MM.1S (cell line): Measurements from ENCODE around the gene KLHL2.

Source experiments
- DNase-seq: peaks from one replicate; pipeline ENCODE4 v3.0.0-alpha.2; 2015
- H2AFZ ChIP-seq: fragments of 300-600 bp; sonication (generic); 2 replicates; pipeline ENCODE4 v1.6.0; 2016; ENCODE audit warnings: antibody characterized with exemption, low read length
- H3F3A ChIP-seq: fragments of 300-600 bp; sonication (generic); 2 replicates; pipeline ENCODE4 v1.6.1; 2016; ENCODE audit warnings: mild to moderate bottlenecking, antibody characterized with exemption, low read length, moderate library complexity, mixed read lengths; ENCODE audit not compliant: insufficient read depth
- H3K27ac ChIP-seq: fragments of 300-600 bp; sonication (generic); 2 replicates; pipeline ENCODE4 v1.5.1; 2016; ENCODE audit warnings: mild to moderate bottlenecking, low read length
- H3K27me3 ChIP-seq: fragments of 300-600 bp; sonication (generic); replicated peaks from 2 replicates; pipeline ENCODE4 v1.6.0; 2016; ENCODE audit warnings: low read length; ENCODE audit not compliant: insufficient read depth
- H3K36me3 ChIP-seq: fragments of 300-600 bp; sonication (generic); replicated peaks from 2 replicates; pipeline ENCODE4 v1.6.1; 2016; ENCODE audit warnings: mild to moderate bottlenecking, low read length, mixed read lengths; ENCODE audit not compliant: insufficient read depth
- H3K4me1 ChIP-seq: fragments of 300-600 bp; sonication (generic); 2 replicates; pipeline ENCODE4 v1.6.1; 2016; ENCODE audit warnings: low read length, mixed read lengths
- H3K4me2 ChIP-seq: fragments of 300-600 bp; sonication (generic); 2 replicates; pipeline ENCODE4 v1.6.0; 2016; ENCODE audit warnings: low read depth, low read length
- H3K4me3 ChIP-seq: fragments of 300-600 bp; sonication (generic); 2 replicates; pipeline ENCODE4 v1.5.1; 2016; ENCODE audit warnings: low read length, mixed read lengths
- H3K79me2 ChIP-seq: fragments of 300-600 bp; sonication (generic); 2 replicates; pipeline ENCODE4 v1.6.1; 2016; ENCODE audit warnings: mixed run types, low read length, mixed read lengths
- H3K9ac ChIP-seq: fragments of 300-600 bp; sonication (generic); 2 replicates; pipeline ENCODE4 v1.6.1; 2016; ENCODE audit warnings: low read length, mixed read lengths
- H3K9me2 ChIP-seq: fragments of 300-600 bp; sonication (generic); replicated peaks from 2 replicates; pipeline ENCODE4 v1.6.1; 2016; ENCODE audit warnings: mild to moderate bottlenecking, low read length, mixed read lengths; ENCODE audit not compliant: insufficient read depth
- H3K9me3 ChIP-seq: fragments of 300-600 bp; sonication (generic); replicated peaks from 2 replicates; pipeline ENCODE4 v1.6.1; 2016; ENCODE audit warnings: mild to moderate bottlenecking, low read length, mixed read lengths; ENCODE audit not compliant: insufficient read depth
- H4K20me1 ChIP-seq: fragments of 300-600 bp; sonication (generic); 2 replicates; pipeline ENCODE4 v1.6.1; 2016; ENCODE audit warnings: mild to moderate bottlenecking, low read length, moderate library complexity, mixed read lengths; ENCODE audit not compliant: insufficient read depth
- CTCF ChIP-seq: fragments of 300-600 bp; sonication (generic); IDR thresholded peaks from 2 replicates; pipeline ENCODE4 v1.5.1; 2016; ENCODE audit warnings: antibody characterized with exemption, low read length, mixed read lengths
- EZH2 ChIP-seq: fragments of 300-600 bp; sonication (generic); optimal IDR thresholded peaks from 2 replicates; pipeline ENCODE3; 2017; ENCODE audit warnings: low read depth, mild to moderate bottlenecking, antibody characterized with exemption, low read length, mixed read lengths
- EZH2phosphoT487 ChIP-seq: fragments of 300-600 bp; sonication (generic); IDR thresholded peaks from 2 replicates; pipeline ENCODE4 v1.6.1; 2018; ENCODE audit warnings: antibody characterized with exemption, low read length

Gene KLHL2

GRCh38 chr4:165331359-165331758 lies 124.0 kb downstream of the KLHL2 start:
- Histone ChIP-seq H3K27me3 (no peaks in the 10 kb centered on the region), H3K4me2 (no peak overlapping the region), H3K9me2 (no peaks in the 10 kb centered on the region), H3K79me2 (peaks cover 76% of the 10 kb centered on the region), H3F3A (peaks cover 3% of the 10 kb centered on the region; the same call in 1 of the 2 replicates), H2AFZ (no peak overlapping the region), H3K9me3 (no peaks in the 10 kb centered on the region), H3K9ac (no peak overlapping the region), H3K4me3 (no peak overlapping the region), H3K27ac (no peak overlapping the region), H4K20me1 (peaks cover 7% of the 10 kb centered on the region; the same call in 1 of the 2 replicates), H3K4me1 (peaks cover 14% of the 10 kb centered on the region), H3K36me3 (peaks cover 13% of the 10 kb centered on the region; the same call in 1 of the 2 replicates)
- no peak for TF ChIP-seq EZH2phosphoT487
- no peak for TF ChIP-seq EZH2
- no peak for TF ChIP-seq CTCF
- DNase-seq: no peak

GRCh38 chr4:165331823-165332222 lies 124.5 kb downstream of the KLHL2 start:
- no peaks in the 10 kb centered on the region for H3K9me3 ChIP-seq
- peaks cover 10% of the 10 kb centered on the region; the same call in 1 of the 2 replicates for H4K20me1 ChIP-seq
- H3K36me3 ChIP-seq: peaks cover 13% of the 10 kb centered on the region; the same call in 1 of the 2 replicates
- no peaks in the 10 kb centered on the region for H3K27me3 ChIP-seq
- peaks cover 76% of the 10 kb centered on the region for H3K79me2 ChIP-seq
- TF ChIP-seq EZH2phosphoT487: no peak
- TF ChIP-seq CTCF: no peak
- TF ChIP-seq EZH2: no peak
- H3K4me1 ChIP-seq: peaks cover 12% of the 10 kb centered on the region
- no peak overlapping the region for H3K27ac ChIP-seq
- H3K9ac ChIP-seq: no peak overlapping the region
- no peak for DNase-seq
- no peaks in the 10 kb centered on the region for H3K9me2 ChIP-seq
- no peak overlapping the region for H2AFZ ChIP-seq
- no peak overlapping the region for H3K4me2 ChIP-seq
- H3F3A ChIP-seq: no peaks in the 10 kb centered on the region
- H3K4me3 ChIP-seq: no peak overlapping the region

- Histone ChIP-seq H3K9me3 (no peaks in the 10 kb centered on the region), H3K9ac (no peak overlapping the region), H3K9me2 (no peaks in the 10 kb centered on the region), H3K4me3 (no peak overlapping the region), H3K27ac (no peak overlapping the region), H3K4me1 (peaks cover 12% of the 10 kb centered on the region), H3K27me3 (no peaks in the 10 kb centered on the region), H3K36me3 (peaks cover 14% of the 10 kb centered on the region; the same call in 1 of the 2 replicates), H3K4me2 (no peak overlapping the region), H3K79me2 (peaks cover 76% of the 10 kb centered on the region), H4K20me1 (peaks cover 10% of the 10 kb centered on the region; the same call in 1 of the 2 replicates), H2AFZ (no peak overlapping the region), H3F3A (no peaks in the 10 kb centered on the region)
- TF ChIP-seq EZH2phosphoT487 (no peak), EZH2 (no peak), CTCF (no peak)
- DNase-seq: no peak
Observed at GRCh38 chr4:165332502-165332901, 125.1 kb downstream of the KLHL2 start.
